Anterior cingulate cortex (tissue), 58 donors: Measurements from ENCODE around the gene ANKRD44.
"Not testable (repeated sequence)": the region's sequence is repeated elsewhere in the genome, so short reads cannot be mapped to it uniquely, and the experiment has no call there.

ENCODE experiments used
- DNase-seq, 58 donors: peaks; one replicate each; lab custom pipeline; 2025; lab: John Stamatoyannopoulos, UW

ANKRD44 gene

DNA sequence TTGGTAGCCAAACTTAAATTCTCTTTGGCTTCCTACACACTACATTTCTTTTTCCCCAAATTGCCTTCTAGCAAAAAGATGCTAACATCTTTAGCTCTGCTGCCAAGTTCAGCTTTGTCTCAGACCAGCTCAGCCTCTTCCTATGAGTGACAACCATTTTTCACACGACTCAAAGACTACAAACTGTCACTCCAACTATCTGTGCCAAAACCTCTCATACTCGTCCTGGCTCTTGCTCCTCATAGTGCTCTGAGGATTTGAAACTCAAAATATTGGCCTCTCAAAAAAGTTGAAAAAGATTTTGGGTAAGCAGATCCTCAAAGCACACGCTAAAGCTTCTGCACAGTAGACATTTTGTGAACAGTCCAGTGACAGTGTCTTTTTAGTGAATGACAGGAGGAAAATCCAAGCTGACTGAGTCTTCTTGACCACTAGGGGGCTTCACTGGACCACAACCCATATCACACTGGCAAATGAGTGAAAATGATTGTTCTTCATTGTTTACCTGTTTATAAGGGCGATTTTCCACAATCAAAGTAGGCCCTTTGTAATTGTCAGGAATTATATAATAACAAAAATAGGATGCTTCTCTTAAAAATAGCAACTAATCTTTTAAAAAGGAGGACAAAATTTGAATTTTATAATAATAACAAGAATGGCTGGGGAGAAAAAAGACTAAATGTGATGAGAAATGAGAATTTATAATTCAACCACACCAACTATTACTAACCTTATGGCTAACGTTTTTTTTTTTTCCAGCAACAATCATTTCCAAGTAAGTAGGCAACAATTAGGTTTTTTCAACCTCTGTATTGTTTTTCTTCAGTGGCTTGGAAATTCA, 298.6 kb downstream of the ANKRD44 start:
- peak in 26 of 58 donors; percentile 3 to 75 (median 22) for DNase-seq

DNA sequence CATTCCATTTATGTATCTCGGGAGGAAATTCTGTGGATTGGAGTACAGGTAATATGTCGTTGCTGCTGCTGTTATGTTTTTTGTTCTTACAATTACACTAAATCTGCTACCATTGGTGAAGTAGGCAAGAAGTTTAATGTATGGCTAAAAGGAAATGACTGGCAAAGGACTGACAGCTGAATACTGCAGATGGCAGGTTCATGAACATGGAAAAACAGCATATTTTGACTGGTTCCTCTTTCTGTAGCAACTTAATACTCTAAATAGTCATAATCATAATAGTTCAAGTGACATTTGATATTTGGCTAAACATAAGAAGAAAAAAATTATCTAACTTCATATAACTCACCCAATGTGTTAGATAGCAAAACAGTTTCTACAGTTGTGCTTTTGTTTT, 299.6 kb downstream of the ANKRD44 start:
- no peak for DNase-seq

GRCh38 chr2:197010200-197011020, 300.2 kb downstream of the ANKRD44 start:
- no peak for DNase-seq

- not testable (repeated sequence) for DNase-seq
Observed at GRCh38 chr2:197008741-197009341, 301.7 kb downstream of the ANKRD44 start.

DNA sequence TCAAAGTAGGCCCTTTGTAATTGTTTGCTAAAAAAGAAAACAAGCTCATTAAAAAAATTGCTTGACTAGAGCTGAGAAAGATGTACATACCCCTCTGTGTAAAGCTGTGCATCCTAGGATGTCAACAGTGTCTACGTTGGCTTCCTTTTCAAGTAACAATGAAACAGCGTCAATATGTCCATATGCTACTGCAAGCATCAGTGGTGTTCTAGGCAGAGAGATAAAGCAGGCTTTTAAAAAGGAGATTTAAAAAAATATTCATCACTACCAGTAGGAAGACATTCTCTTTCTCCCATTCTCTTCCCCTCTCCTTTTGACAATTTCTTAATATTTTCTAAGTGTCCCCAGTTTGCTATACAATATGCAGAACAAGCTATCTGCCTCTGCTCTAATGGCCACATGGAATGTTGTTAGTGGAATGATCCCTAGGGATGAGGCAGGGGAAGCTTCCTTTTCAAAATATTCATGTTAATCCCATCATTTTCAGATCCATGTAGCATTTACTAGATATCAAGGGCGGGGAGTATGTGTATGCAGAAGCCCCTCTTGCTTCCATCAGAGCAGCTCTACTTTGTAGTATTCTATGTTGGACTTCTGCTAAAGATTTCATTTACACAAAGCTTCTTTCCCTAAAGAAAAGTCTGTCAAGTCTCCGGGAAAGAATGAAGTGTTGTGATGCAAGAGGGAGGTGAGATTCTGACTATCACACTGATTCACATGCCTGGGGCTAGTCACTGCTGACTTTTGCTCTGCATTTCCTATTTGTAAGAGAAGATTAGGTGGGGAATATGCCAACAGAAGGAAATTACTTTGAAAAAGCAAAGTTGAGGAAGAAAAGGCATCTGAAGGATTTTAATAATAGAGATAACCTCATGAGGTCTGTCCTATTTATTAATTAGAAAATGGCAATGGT, 302.6 kb downstream of the ANKRD44 start:
- DNase-seq = no peak

GRCh38 chr2:197001921-197002320, 308.7 kb downstream of the ANKRD44 start:
- no peak for DNase-seq

GRCh38 chr2:196995757-196996314, 314.7 kb downstream of the ANKRD44 start:
- no peak for DNase-seq

DNA sequence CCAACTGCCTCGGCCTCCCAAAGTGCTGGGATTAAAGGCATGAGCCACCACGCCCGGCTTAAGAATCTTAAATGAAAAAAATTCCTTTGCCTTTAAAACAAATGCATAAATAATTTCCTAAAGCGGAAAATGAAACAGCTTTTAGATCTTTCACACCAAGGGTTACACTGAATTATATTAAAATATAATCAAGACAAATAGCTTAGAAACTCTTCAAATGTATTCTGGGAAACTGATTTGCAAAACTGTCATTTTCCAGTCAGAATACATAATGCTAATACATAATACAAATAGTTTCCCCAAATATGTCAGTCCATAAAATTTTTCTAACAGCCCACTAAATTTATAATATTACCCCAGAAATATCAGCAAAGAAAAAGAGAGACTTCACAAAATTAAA, 315.8 kb downstream of the ANKRD44 start:
- DNase-seq = no peak

DNA sequence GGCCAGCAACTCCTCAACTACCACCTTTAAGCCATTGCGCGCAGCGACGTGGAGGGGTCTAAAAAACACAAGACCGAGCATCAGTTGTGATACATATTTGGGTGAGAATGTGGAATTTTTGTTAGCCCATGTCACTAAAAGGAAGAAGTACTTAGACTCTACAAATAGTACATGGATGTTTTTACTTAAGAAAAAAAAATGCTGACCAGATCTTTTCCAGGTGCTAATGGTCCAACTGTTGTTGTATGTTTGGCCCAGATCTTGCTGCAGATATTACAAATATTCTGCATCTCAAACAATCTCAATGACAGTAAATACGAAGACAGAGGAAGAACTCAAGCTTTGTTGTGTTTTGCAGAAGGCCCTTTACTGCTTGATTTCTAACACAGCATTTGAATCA, 317.0 kb downstream of the ANKRD44 start:
- no peak for DNase-seq

DNA sequence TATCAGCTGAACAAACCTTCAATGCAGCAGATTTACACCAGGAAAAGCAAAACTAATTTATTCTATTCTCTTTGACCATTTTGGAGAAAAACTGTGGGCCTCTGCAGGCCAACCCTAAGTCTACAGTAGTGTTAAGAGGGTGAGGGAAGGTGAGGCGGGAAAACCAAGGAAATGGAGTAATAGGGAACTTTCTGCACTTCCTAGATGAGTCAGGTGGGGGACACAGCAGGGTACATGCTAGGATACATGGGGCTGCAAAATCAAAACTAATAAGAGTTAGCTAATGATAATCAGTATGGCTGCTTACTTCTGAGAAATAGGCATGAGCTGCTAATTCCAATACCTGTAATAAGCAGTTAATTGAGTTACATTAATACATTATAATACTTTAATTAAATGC, 318.1 kb downstream of the ANKRD44 start:
- DNase-seq = no peak

- peak in 1 of 58 donors; percentile 43 for DNase-seq
Observed at GRCh38 chr2:196990788-196991461, 319.7 kb downstream of the ANKRD44 start.

DNA sequence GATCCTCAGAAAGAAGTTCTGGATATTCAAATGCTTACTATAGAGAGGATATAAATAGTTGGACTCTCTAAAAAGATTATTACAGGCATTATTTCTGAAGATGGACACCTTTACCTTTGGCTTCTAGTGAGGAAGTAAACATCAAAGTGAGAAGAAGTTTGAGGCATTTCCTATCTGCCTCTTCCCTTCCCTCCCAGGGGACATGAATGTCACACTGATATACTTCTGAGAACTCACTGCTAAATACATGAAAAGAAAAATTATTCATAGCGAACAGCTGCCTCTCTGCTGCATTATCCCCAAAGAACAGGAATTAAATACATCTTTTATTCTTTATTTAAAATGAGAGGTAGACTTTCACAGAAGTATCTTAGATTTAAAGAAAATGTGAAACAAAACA, 320.5 kb downstream of the ANKRD44 start:
- DNase-seq = no peak

GRCh38 chr2:196989496-196989895, 321.1 kb downstream of the ANKRD44 start:
- no peak for DNase-seq

DNA sequence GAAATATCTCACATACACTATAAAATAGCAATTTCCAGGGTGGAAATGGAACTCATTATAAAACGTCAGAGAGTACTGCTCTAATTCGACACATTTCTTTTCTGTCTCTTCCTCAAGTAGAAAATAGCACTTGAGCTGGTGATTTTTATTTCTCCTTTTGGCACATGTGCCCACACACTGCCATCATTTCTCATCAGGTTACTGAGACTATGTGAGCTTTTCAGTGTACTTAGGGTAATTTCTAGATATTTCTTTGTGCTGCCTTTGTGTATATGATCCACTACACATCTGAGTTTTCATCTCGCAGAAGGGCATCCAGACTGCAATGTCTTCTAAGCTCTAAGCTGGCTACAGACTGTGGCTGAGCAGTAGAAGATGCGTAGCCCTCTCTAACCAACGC, 321.9 kb downstream of the ANKRD44 start:
- peak in 2 of 58 donors; percentile 12 to 26 for DNase-seq

GRCh38 chr2:196987649-196988364, 322.8 kb downstream of the ANKRD44 start:
- peak in 9 of 58 donors; percentile 7 to 56 (median 17) for DNase-seq

GRCh38 chr2:196987298-196987648, 323.3 kb downstream of the ANKRD44 start:
- DNase-seq = no peak

DNA sequence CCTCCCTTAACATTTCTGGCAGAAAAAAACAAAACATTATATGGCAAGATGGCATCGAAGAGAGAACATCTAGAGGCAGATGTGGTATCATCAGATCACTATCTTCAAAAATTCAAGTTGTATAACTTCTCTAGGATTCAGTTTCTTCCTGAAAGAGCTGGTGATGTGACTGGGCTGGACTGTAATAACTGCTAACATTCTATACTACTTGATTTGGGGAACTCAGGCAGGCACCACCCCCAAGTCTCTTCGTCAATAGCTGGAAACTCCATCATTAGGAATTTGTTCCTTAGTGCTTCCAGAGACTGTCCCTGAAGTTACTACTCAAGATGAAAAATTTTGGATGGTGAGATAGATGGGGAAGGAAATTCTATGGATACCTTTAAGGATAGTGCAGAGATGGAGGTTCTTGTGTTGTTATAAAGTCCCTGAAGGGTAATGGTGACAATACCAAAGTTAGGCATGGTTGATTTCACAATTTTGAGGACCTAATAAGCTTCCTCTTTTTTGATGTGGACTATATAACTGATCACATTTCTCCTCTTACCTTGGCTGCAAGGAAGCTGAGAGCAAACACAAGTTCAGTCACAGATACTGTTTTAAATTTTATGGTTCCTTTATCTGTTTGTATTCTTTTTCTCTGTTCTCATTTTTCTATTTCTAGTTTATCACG, 324.9 kb downstream of the ANKRD44 start:
- DNase-seq = no peak

- DNase-seq = no peak
Observed at GRCh38 chr2:196984903-196985302, 325.7 kb downstream of the ANKRD44 start.
